GM23338 (cell line): ENCODE results near the gene OVOL3. TPM values are rescaled to one million over a fixed set of nuclear protein-coding genes. Genes with fewer than 3 reads are reported as not detected.
"Not testable (repeated sequence)": the region's sequence is repeated elsewhere in the genome, so short reads cannot be mapped to it uniquely, and the experiment has no call there.

Source experiments
- ATAC-seq: fragments of 200-7000 bp; cut with Tn5 transposase; 3 replicates; pipeline ENCODE4 v1.9.1; 2020
- DNase-seq: peaks from one replicate; pipeline ENCODE4 v3.0.0-alpha.2; 2015; ENCODE audit warnings: low spot score
- H2AFZ ChIP-seq: fragments of 200-600 bp; sonication (generic); 2 replicates; pipeline ENCODE4 v1.8.0; 2016; ENCODE audit warnings: antibody characterized with exemption, mild to moderate bottlenecking, moderate library complexity
- H3F3A ChIP-seq: fragments of 200-600 bp; sonication (generic); replicated peaks from 2 replicates; pipeline ENCODE4 v1.8.0; 2017; ENCODE audit warnings: antibody characterized with exemption, mixed run types, low read depth
- H3K27ac ChIP-seq: fragments of 200-600 bp; sonication (generic); 2 replicates; pipeline ENCODE4 v1.6.1; 2016; ENCODE audit warnings: low read depth
- H3K27me3 ChIP-seq: fragments of 200-600 bp; sonication (generic); 2 replicates; pipeline ENCODE4 v1.8.0; 2016; ENCODE audit warnings: mild to moderate bottlenecking, mixed run types, moderate library complexity; ENCODE audit not compliant: insufficient read depth
- H3K36me3 ChIP-seq: fragments of 200-600 bp; sonication (generic); 2 replicates; pipeline ENCODE4 v1.8.0; 2016; ENCODE audit warnings: mild to moderate bottlenecking; ENCODE audit not compliant: insufficient read depth
- H3K4me1 ChIP-seq: fragments of 200-600 bp; sonication (generic); 2 replicates; pipeline ENCODE4 v1.8.0; 2016; ENCODE audit warnings: mild to moderate bottlenecking, moderate library complexity; ENCODE audit not compliant: insufficient read depth
- H3K4me2 ChIP-seq: fragments of 200-600 bp; sonication (generic); 2 replicates; pipeline ENCODE4 v1.7.1; 2017; ENCODE audit warnings: mixed run types
- H3K4me3 ChIP-seq: fragments of 200-600 bp; sonication (generic); 2 replicates; pipeline ENCODE4 v1.6.1; 2016; ENCODE audit warnings: mixed run types
- H3K79me2 ChIP-seq: fragments of 200-600 bp; sonication (generic); replicated peaks from 2 replicates; pipeline ENCODE4 v1.8.0; 2017; ENCODE audit warnings: mild to moderate bottlenecking; ENCODE audit not compliant: insufficient read depth
- H3K9me2 ChIP-seq: fragments of 200-600 bp; sonication (generic); 2 replicates; pipeline ENCODE4 v1.8.0; 2017; ENCODE audit not compliant: insufficient read depth
- H4K20me1 ChIP-seq: fragments of 200-600 bp; sonication (generic); replicated peaks from 2 replicates; pipeline ENCODE4 v1.8.0; 2017; ENCODE audit warnings: mild to moderate bottlenecking; ENCODE audit not compliant: insufficient read depth
- H3K27ac Mint-ChIP-seq: 2 replicates; pipeline ENCODE4 v1.8.0; 2020; ENCODE audit warnings: inconsistent platforms, mild to moderate bottlenecking, moderate library complexity, mixed read lengths
- H3K27me3 Mint-ChIP-seq: 3 replicates; pipeline ENCODE4 v1.8.0; 2022; ENCODE audit warnings: low read depth, mild to moderate bottlenecking, moderate library complexity, mixed read lengths, inconsistent platforms; ENCODE audit not compliant: insufficient read depth, poor library complexity
- H3K36me3 Mint-ChIP-seq: 3 replicates; pipeline ENCODE4 v1.8.0; 2021; ENCODE audit warnings: low read depth, mild to moderate bottlenecking, inconsistent platforms, moderate library complexity, mixed read lengths
- H3K4me1 Mint-ChIP-seq: 3 replicates; pipeline ENCODE4 v1.8.0; 2020; ENCODE audit warnings: mild to moderate bottlenecking, inconsistent platforms, mixed read lengths
- H3K4me3 Mint-ChIP-seq: 3 replicates; pipeline ENCODE4 v1.8.0; 2021; ENCODE audit warnings: moderate library complexity, mild to moderate bottlenecking, inconsistent platforms, mixed read lengths
- H3K9me3 Mint-ChIP-seq: 3 replicates; pipeline ENCODE4 v1.8.0; 2020; ENCODE audit warnings: moderate library complexity, mild to moderate bottlenecking, inconsistent platforms, mixed read lengths
- CREB1 ChIP-seq: fragments of 250-450 bp; sonication (Bioruptor Pico); IDR thresholded peaks from 2 replicates; pipeline ENCODE4 v1.5.0; 2020; ENCODE audit warnings: low read depth, mild to moderate bottlenecking, moderate library complexity
- ETS1 ChIP-seq: IDR thresholded peaks from 2 replicates; pipeline ENCODE4 v1.6.1; 2016; ENCODE audit warnings: antibody characterized with exemption
- EZH2 ChIP-seq: fragments of 200-600 bp; sonication (generic); IDR thresholded peaks from one replicate; pipeline ENCODE4 v1.8.0; 2017; ENCODE audit warnings: antibody characterized with exemption, mild to moderate bottlenecking, low read depth; ENCODE audit not compliant: unreplicated experiment
- NANOG ChIP-seq: IDR thresholded peaks from 2 replicates; pipeline ENCODE4 v1.6.1; 2016; ENCODE audit warnings: antibody characterized with exemption, borderline replicate concordance
- POLR2AphosphoS5 ChIP-seq: IDR thresholded peaks from 2 replicates; pipeline ENCODE4 v1.6.1; 2016; ENCODE audit warnings: antibody characterized with exemption, low read depth
- STAT1 ChIP-seq: IDR thresholded peaks from one replicate; pipeline ENCODE4 v1.6.1; 2016; ENCODE audit warnings: antibody characterized with exemption; ENCODE audit not compliant: unreplicated experiment
- polyA plus RNA-seq: library from polyadenylated mRNA; unstranded; fragments of >200 nt; fragmentation: Nextera tagmentation; extraction: Ambion mirVana; gene quantifications from 2 replicates; pipeline ENCODE4 v1.2.1, GENCODE V29; 2016
- total RNA-seq: library from RNA; depleted of rRNA; stranded (reverse); fragments of >200 nt; shearing (Covaris generic); gene quantifications from 2 replicates; pipeline ENCODE4 v1.2.3, GENCODE V29; 2014

The OVOL3 gene
- total and polyA plus RNA-seq, 2 experiments from 2014 or later, result not detected

- DNase-seq, result peak; percentile 51
- no peaks in the 10 kb centered on the region; the same call in 1 of the 2 replicates for H3K4me1 ChIP-seq
- no peaks in the 10 kb centered on the region for H3K36me3 ChIP-seq
- H3K27me3 ChIP-seq, result no peaks in the 10 kb centered on the region
- Mint-ChIP-seq H3K36me3 (peaks cover 27% of the 10 kb centered on the region), H3K9me3 (peaks cover 5% of the 10 kb centered on the region; the same call in 2 of the 3 replicates), H3K4me3 (peak overlapping the region; percentile 86), H3K27ac (peak overlapping the region; percentile 93), H3K4me1 (peaks cover 5% of the 10 kb centered on the region), H3K27me3 (peaks cover 16% of the 10 kb centered on the region)
- peak overlapping the region; percentile 44; the same call in 1 of the 2 replicates for H2AFZ ChIP-seq
- no peak for TF ChIP-seq STAT1
- no peak for TF ChIP-seq POLR2AphosphoS5
- no peak for TF ChIP-seq ETS1
- TF ChIP-seq NANOG, result no peak
- no peak for TF ChIP-seq CREB1 (CRISPR knock-in tag)
- no peak for TF ChIP-seq EZH2
- peak overlapping the region; percentile 87 for H3K27ac ChIP-seq
- no peaks in the 10 kb centered on the region for H4K20me1 ChIP-seq
- peak overlapping the region; percentile 76 for H3K4me2 ChIP-seq
- H3F3A ChIP-seq, result peaks cover 11% of the 10 kb centered on the region
- peak; percentile 27 for ATAC-seq
- no peaks in the 10 kb centered on the region for H3K79me2 ChIP-seq
- peak overlapping the region; percentile 59 for H3K4me3 ChIP-seq
- H3K9me2 ChIP-seq, result no peaks in the 10 kb centered on the region
Observed at GRCh38 chr19:36128392-36128736, 17.4 kb downstream of the OVOL3 start.

- not testable (repeated sequence) for H3K4me2 ChIP-seq, DNase-seq, H2AFZ ChIP-seq, H3K9me2 ChIP-seq, ATAC-seq, H3K4me1 ChIP-seq, H3K4me3 Mint-ChIP-seq, H4K20me1 ChIP-seq, H3K36me3 Mint-ChIP-seq, H3K4me3 ChIP-seq, H3K79me2 ChIP-seq, H3K27ac ChIP-seq, H3K27me3 ChIP-seq, H3K9me3 Mint-ChIP-seq, H3K27ac Mint-ChIP-seq, H3K36me3 ChIP-seq, H3K4me1 Mint-ChIP-seq
- H3K27me3 Mint-ChIP-seq, result peaks cover 16% of the 10 kb centered on the region
- H3F3A ChIP-seq, result peaks cover 11% of the 10 kb centered on the region
Observed at GRCh38 chr19:36131221-36131620, 20.3 kb downstream of the OVOL3 start.

GRCh38 chr19:36134867-36135266 lies 23.9 kb downstream of the OVOL3 start:
- DNase-seq, H3K9me3 Mint-ChIP-seq, H3K27ac ChIP-seq, H3K4me2 ChIP-seq, H3K27me3 Mint-ChIP-seq, H3K79me2 ChIP-seq, ATAC-seq, H4K20me1 ChIP-seq, H3K4me3 Mint-ChIP-seq, H3K4me3 ChIP-seq, H3K36me3 ChIP-seq, H3K27me3 ChIP-seq, H3K36me3 Mint-ChIP-seq, H3K4me1 ChIP-seq, H3K27ac Mint-ChIP-seq, H3F3A ChIP-seq, H3K9me2 ChIP-seq, H2AFZ ChIP-seq: not testable (repeated sequence)
- H3K4me1 Mint-ChIP-seq, result peaks cover 10% of the 10 kb centered on the region
